Measurements from ENCODE around the gene FITM2.
"Not testable (repeated sequence)": the region's sequence is repeated elsewhere in the genome, so short reads cannot be mapped to it uniquely, and the experiment has no call there.

Gene FITM2, protein sequence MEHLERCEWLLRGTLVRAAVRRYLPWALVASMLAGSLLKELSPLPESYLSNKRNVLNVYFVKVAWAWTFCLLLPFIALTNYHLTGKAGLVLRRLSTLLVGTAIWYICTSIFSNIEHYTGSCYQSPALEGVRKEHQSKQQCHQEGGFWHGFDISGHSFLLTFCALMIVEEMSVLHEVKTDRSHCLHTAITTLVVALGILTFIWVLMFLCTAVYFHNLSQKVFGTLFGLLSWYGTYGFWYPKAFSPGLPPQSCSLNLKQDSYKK

GRCh38 chr20:44310664-44311639 lies at the start of gene FITM2:
Gene FITM2, minus strand, starts transcription at chr20:44311202. Its CDS starts 54 bp downstream, at chr20:44311148.
- peak; percentile 97 for DNase-seq

DNA sequence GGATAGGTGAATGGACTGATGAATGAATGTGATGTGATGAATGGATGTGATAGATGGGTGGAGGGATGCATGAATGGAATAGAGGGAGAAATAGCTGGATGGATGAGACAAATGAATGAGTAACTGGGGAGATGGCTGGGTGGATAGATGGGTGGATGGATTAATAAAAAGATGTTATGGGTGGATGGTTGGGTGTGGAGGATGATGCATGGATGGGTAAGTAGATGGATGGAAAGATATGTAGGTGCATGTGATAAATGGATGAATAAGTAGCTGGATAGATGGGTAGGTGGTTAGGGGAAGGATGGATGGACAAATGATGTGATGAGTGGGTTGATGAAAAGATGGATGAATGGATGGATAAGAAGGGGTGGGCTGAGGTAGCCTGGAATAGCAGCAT lies 49.2 kb upstream of the FITM2 start:
- DNase-seq, result no peak

- no peak for DNase-seq
Measured at GRCh38 chr20:44358776-44359175, 47.8 kb upstream of the FITM2 start.

DNA sequence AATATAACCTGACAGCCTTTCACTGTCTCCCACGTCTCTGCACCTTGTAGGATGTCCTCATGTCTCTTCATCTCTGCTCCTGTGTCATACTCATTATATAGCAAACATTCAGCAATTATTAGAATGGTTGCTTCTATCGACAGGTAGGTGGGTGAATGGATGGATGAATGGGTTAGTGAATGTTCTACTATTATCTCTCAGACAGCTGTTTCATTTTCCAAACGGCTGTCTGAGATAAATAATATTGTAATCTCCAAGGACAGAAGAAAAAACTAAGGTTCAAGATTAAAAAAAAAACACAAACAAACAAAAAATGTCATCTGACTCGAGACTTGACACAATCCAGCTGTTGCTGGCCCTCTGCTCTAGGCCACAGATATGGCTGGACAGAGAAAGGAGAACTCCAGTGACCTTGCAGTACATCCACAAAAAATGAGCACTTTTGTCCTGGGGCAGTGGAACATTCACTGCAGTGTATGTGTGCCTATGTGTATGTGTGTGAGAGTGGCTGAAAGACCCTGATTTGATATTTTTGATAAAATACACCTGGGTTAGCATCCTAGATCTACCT lies 46.6 kb upstream of the FITM2 start:
- DNase-seq, result peak; percentile 23

DNA sequence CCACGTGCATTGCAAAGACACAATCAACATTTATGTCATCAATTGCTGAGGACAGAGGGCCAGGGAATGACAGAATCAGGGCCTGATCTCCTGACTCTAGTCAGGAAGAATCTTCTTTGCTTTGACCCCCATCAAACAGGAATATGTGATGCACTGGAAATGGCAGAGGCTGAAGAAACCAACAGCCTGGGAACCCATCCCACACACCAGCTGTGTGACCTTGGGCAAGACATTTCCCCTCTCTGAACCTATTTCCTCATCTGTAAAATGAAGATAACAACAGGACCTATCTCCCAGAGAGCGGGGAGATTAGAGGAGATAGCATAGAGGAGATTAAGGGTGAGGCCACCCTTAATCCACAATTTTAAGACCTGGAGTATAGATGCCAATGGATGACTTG lies 46.0 kb upstream of the FITM2 start:
- no peak for DNase-seq

DNA sequence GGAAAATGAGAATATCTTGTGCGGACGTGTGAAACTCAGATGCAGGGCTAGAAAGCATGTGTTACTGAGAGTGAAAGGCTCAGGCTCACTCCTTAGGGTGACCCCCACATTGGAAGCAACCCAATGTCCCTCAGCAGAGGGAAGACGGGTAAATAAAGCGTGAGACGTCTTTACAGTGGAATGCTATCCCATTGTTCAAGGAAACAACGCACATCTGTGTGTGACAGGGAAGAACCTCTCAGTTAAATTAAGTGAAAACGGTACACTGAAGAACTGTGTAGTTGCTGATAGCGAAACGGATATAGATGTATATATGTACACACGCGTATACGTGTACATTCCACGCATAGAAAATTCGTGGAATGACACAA lies 45.3 kb upstream of the FITM2 start:
- DNase-seq, result no peak

DNA sequence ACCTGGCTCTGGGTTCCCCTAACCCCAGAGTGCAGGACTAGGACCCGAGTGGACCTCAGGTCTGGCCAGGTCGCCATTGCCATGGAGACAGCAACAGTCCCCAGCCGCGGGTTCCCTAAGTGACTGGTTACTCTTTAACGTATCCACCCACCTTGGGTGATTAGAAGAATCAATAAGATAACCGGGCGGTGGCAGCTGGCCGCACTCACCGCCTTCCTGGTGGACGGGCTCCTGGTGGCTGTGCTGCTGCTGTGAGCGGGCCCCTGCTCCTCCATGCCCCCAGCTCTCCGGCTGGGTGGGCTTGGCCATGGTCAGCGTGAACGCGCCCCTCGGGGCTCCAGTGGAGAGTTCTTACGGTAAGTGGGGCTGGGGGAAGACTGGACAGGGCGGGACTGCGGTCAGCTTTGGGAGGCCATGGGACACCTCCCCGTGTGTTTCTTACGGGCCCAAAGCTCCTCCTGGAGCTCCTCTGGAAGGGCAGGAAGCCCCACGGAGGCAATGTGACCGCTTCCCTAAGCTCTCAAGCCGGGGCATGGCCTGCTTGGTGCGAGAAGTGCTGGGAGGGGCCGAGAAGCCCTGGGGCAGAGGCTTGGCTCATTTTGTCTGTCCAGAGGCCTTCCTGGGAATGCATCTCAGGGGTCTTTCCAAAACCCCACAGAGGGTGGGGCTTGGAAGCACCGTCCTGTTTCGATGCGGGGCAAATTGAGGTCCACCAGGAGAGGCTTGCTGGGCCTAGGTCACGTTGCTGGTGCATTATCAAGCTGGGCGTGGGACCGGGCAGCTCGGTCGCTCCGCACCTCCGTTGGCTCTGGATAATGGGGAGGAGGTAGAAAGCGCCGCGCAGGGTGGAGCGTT lies 44.7 kb upstream of the FITM2 start, which contains the start of gene HNF4A:
HNF4A (plus strand) TSS at position 202 of the 855 bp plus-strand sequence; CDS start at position 308, 106 bp downstream.
- DNase-seq, result no peak

DNA sequence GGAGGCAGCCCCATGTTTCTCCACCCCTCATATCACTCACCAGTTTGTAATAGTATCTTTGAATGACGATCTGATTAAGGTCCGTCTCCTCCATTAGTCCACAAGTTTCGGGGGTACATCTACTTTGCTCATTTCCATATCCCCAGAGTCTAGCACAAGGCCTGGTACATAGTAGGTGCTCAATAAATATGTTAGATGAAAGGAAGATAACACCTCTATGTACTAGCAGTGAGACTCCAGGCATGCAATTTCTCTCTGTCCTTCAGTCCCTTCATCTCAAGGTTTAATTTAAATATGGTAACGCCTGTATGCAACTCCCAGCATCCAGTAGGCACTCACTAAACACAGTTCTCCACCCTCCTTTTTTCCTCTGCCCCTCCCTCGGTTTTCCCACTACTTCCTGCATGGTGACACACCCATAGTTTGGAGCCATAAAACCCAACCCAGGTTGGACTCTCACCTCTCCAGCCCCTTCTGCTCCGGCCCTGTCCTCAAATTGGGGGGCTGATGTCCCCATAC lies 44.0 kb upstream of the FITM2 start:
- no peak for DNase-seq

- no peak for DNase-seq
Measured at GRCh38 chr20:44350567-44350966, 39.6 kb upstream of the FITM2 start.

GRCh38 chr20:44349349-44349748 lies 38.3 kb upstream of the FITM2 start:
- DNase-seq, result no peak

DNA sequence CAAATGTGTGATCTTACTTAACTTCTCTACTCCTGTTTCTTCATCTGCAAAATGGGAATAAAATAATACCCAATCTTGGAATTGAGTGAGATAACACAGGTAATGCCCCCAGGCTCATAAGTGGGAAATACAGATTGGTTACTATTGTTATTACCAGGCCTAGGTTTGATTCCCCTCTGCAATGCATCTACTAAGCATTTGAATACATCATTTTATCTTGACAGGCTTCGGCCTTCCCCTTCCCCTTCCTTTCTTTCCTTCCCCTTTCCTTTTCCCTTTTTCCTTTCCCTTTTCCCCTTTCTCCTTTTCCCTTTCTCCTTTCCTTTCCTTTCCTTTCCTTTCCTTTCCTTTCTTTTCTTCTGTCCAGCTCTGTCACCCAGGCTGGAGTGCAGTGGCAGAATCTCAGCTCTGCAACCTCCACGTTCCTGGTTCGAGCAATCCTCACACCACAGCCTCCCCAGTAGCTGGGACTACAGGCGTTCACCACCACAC lies 37.2 kb upstream of the FITM2 start:
- no peak for DNase-seq

GRCh38 chr20:44345941-44346340 lies 34.9 kb upstream of the FITM2 start:
- not testable (repeated sequence) for DNase-seq

DNA sequence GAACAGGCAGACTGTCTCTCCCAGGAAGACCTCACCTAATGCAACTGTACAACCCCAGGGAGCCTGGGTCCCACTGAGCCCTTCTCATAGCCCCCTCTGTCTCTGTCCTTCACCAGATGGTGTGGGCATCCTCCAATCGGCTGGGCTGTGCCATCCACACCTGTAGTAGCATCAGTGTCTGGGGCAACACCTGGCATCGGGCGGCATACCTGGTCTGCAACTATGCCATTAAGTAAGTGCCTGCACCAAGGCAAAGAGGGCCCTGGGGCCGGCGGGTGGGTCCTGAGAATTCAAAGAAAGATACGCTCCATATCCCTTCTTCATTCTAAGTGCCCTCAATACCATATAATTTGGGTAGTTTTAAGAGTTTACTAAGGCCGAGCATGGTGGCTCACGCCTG lies 34.1 kb upstream of the FITM2 start:
- no peak for DNase-seq

DNA sequence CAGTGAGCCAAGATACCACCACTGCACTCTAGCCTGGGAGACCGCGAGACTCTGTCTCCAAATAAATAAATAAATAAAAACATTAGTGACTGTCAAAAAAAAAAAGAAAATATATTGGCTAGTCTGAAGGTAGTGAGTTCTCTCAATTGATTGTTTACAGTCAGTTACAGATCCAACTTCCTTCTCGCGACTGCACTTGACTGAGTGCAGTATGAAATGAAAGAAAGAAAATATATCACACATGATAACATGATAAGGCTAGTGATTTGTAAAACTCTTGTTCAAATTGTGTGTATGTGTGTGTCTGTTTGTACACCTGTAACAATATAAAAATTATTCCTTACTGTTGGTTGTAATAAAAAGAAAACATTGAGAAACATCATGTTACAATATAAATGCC lies 33.7 kb upstream of the FITM2 start:
- DNase-seq, result no peak

- DNase-seq, result no peak
Measured at GRCh38 chr20:44343162-44343675, 32.2 kb upstream of the FITM2 start.

- DNase-seq, result no peak
Measured at GRCh38 chr20:44342248-44342647, 31.2 kb upstream of the FITM2 start.

GRCh38 chr20:44336725-44337380 lies 25.9 kb upstream of the FITM2 start, which contains the start of gene R3HDML:
Gene R3HDML, plus strand, starts transcription at chr20:44337043. Its CDS starts 115 bp downstream, at chr20:44337158.
- no peak for DNase-seq

DNA sequence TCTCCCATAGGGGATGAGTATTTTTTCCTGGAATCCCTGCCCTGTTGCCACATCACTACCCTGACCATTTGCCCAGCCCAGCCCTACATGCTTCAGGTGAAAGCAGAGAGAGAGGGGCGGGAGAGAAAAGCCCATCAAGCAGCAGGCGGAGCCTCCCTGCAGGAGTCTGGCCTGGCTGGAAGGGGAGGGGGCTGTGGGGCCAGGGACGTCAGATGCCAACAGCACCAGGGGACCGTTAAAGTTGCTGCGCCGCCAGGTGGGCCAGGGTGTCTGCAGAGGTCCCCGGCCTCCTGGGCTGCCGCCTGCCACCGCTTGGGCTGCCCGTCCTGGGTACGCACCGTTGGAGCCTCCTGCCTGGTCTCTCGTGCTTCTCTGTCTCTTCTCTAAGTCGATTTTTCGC lies 25.1 kb upstream of the FITM2 start:
- no peak for DNase-seq

DNA sequence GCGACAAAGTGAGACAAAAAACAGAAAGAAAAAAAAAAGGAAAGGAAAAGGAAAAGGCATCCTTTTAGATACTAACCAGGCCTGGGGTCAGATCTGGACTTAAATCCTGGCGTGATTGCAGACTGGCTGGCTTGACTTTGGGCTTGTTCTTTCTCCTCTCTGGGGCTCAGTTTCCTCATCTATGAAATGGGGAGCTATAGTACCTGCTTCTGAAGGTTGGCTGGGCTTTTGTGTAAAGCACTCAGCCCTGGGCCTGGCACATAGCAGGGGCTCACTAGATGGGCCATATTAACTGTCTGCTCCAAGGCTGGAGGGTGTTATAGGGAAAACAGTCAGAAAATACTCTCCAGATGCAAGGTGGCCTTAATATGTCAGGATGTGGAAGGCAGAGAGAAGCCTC lies 24.7 kb upstream of the FITM2 start:
- no peak for DNase-seq

GRCh38 chr20:44334709-44335108 lies 23.7 kb upstream of the FITM2 start:
- DNase-seq, result no peak

GRCh38 chr20:44334306-44334705 lies 23.3 kb upstream of the FITM2 start:
- no peak for DNase-seq
